SH-SY5Y (cell line): ENCODE results near the gene PTGER4.

Source experiments
- GATA2 ChIP-seq: IDR thresholded peaks from 2 replicates; pipeline ENCODE4 v1.6.1; 2011; ENCODE audit warnings: mild to moderate bottlenecking, low read depth, low read length
- GATA3 ChIP-seq: IDR thresholded peaks from 2 replicates; pipeline ENCODE4 v1.6.1; 2011; ENCODE audit warnings: low read depth, mild to moderate bottlenecking, low read length, moderate library complexity

DNA sequence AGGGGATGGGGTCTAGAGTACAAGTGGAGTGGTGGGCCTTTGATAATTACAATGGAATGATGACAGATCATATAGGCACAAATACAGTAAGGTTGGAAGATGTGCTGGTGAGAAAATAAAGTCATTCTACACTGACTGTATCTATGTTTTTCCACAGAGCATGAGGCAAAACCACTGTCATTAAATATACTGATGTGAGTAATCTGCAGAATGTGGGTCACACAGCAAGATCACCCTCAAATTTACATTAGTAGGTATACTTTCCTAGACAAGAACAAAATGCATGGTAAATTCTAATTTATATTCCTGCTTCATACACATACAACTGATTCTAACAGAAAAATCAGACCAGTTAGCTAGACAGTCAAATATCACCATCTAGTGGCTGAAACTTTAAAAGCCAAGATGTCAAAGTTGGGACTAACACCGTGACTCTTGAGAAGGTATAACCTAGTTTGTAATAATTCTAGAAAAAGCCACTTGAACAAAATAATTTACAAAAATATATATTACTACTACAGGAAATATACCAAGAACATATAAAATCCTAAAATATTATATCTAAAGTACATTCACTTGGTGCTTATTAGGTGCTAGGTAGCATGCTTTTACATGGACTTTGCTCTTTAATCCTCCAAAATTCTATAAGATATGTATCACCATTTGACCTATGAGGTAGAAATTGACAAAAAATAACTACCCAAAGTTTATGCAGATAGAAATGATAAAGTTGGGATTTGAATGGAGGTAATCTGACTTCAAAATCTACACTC, 56.6 kb downstream of the PTGER4 start:
- TF ChIP-seq GATA3 (no peak), GATA2 (no peak)
